ENCODE measurements around the gene TSACC.

GRCh38 chr1:156386949-156387869 lies 48.9 kb downstream of the TSACC start:
- TF ChIP-seq, protein P1, sequence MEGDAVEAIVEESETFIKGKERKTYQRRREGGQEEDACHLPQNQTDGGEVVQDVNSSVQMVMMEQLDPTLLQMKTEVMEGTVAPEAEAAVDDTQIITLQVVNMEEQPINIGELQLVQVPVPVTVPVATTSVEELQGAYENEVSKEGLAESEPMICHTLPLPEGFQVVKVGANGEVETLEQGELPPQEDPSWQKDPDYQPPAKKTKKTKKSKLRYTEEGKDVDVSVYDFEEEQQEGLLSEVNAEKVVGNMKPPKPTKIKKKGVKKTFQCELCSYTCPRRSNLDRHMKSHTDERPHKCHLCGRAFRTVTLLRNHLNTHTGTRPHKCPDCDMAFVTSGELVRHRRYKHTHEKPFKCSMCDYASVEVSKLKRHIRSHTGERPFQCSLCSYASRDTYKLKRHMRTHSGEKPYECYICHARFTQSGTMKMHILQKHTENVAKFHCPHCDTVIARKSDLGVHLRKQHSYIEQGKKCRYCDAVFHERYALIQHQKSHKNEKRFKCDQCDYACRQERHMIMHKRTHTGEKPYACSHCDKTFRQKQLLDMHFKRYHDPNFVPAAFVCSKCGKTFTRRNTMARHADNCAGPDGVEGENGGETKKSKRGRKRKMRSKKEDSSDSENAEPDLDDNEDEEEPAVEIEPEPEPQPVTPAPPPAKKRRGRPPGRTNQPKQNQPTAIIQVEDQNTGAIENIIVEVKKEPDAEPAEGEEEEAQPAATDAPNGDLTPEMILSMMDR (IDR thresholded peaks at IDR 0.05): no peak
- TF ChIP-seq POLR2AphosphoS5 (IDR thresholded peaks at IDR 0.05; ENCODE audit: low read depth, low read length) (no peak), TCF7L2 (IDR thresholded peaks at IDR 0.05; ENCODE audit: low read depth, low read length) (no peak), SIN3A (IDR thresholded peaks at IDR 0.05; ENCODE audit: borderline replicate concordance, insufficient read depth, low read depth, low read length) (no peak)

Measured in Panc1 (cell line).